ENCODE measurements around the gene SBNO2.

The SBNO2 gene

GRCh38 chr19:1140272-1141027, 33.6 kb downstream of the SBNO2 start:
- no peak for DNase-seq (ENCODE audit: low spot score)
- in situ Hi-C loops (cut with MboI; ENCODE audit: low sequenced_read_pairs, unreplicated experiment) = no loop called here
- TF ChIP-seq, protein P1, sequence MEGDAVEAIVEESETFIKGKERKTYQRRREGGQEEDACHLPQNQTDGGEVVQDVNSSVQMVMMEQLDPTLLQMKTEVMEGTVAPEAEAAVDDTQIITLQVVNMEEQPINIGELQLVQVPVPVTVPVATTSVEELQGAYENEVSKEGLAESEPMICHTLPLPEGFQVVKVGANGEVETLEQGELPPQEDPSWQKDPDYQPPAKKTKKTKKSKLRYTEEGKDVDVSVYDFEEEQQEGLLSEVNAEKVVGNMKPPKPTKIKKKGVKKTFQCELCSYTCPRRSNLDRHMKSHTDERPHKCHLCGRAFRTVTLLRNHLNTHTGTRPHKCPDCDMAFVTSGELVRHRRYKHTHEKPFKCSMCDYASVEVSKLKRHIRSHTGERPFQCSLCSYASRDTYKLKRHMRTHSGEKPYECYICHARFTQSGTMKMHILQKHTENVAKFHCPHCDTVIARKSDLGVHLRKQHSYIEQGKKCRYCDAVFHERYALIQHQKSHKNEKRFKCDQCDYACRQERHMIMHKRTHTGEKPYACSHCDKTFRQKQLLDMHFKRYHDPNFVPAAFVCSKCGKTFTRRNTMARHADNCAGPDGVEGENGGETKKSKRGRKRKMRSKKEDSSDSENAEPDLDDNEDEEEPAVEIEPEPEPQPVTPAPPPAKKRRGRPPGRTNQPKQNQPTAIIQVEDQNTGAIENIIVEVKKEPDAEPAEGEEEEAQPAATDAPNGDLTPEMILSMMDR (IDR thresholded peaks at IDR 0.05; ENCODE audit: borderline replicate concordance, control extremely low read depth, extremely low read depth, insufficient read depth, missing control alignments) = no peak

DNA sequence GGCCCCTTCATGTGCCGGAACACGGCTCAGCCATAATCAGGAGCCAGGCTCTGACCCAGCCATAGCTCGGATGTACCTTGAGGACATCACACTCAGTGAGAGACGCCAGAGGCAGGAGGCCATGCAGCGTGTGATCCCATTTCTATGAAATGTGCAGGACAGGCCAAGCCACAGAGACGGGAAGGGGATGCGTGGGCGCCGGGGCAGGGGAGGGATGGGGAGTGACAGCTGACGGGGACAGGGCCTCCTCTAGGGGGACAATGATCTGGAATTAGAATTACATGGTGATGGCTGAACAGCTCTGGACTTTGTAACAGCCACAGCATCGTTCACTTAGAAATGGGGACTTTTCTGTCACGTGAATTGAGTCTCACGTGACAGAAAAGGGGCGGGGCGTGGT, 34.9 kb downstream of the SBNO2 start:
- TF ChIP-seq, protein P1 (IDR thresholded peaks at IDR 0.05; ENCODE audit: borderline replicate concordance, control extremely low read depth, extremely low read depth, insufficient read depth, missing control alignments) = no peak
- DNase-seq (ENCODE audit: low spot score) = no peak
- in situ Hi-C loops (cut with MboI; ENCODE audit: low sequenced_read_pairs, unreplicated experiment) = no loop called here

- in situ Hi-C loops (cut with MboI; ENCODE audit: low sequenced_read_pairs, unreplicated experiment) = no loop called here
- TF ChIP-seq, protein P1 (IDR thresholded peaks at IDR 0.05; ENCODE audit: borderline replicate concordance, control extremely low read depth, extremely low read depth, insufficient read depth, missing control alignments) = no peak
- no peak for DNase-seq (ENCODE audit: low spot score)
Measured at GRCh38 chr19:1138121-1138520, 35.9 kb downstream of the SBNO2 start.

- no peak for DNase-seq (ENCODE audit: low spot score)
- in situ Hi-C loops (cut with MboI; ENCODE audit: low sequenced_read_pairs, unreplicated experiment) = no loop called here
Measured at GRCh38 chr19:1136621-1137317, 37.3 kb downstream of the SBNO2 start.

GRCh38 chr19:1136201-1136600, 37.9 kb downstream of the SBNO2 start:
- TF ChIP-seq, protein P1 (IDR thresholded peaks at IDR 0.05; ENCODE audit: borderline replicate concordance, control extremely low read depth, extremely low read depth, insufficient read depth, missing control alignments) = no peak
- in situ Hi-C loops (cut with MboI; ENCODE audit: low sequenced_read_pairs, unreplicated experiment) = no loop called here
- peak; percentile 73 for DNase-seq (ENCODE audit: low spot score)

More at GRCh38 chr19:1136621-1137317, 37.3 kb downstream of the SBNO2 start:
- TF ChIP-seq, protein P1 (IDR thresholded peaks at IDR 0.05; ENCODE audit: borderline replicate concordance, control extremely low read depth, extremely low read depth, insufficient read depth, missing control alignments) = no peak

- TF ChIP-seq, protein P1 (IDR thresholded peaks at IDR 0.05; ENCODE audit: borderline replicate concordance, control extremely low read depth, extremely low read depth, insufficient read depth, missing control alignments) = no peak
- in situ Hi-C loops (cut with MboI; ENCODE audit: low sequenced_read_pairs, unreplicated experiment) = no loop called here
- no peak for DNase-seq (ENCODE audit: low spot score)
Measured at GRCh38 chr19:1135454-1135853, 38.6 kb downstream of the SBNO2 start.
